SK-N-MC (cell line): ENCODE measurements around the gene RNF123.
A peak's percentile ranks its signal among the peaks of the same experiment; 100 is the strongest.

Source experiments
- DNase-seq: peaks from one replicate; pipeline ENCODE4 v3.0.0-alpha.2; 2011; ENCODE audit warnings: low read depth, low spot score
- H3K27ac ChIP-seq: fragments of 200-600 bp; sonication (generic); 2 replicates; pipeline ENCODE4 v1.5.1; 2016; ENCODE audit warnings: mixed run types
- H3K36me3 ChIP-seq: fragments of 200-600 bp; sonication (generic); 2 replicates; pipeline ENCODE4 v1.6.1; 2017; ENCODE audit warnings: antibody characterized with exemption, low read length, mixed read lengths; ENCODE audit not compliant: insufficient read depth
- H3K4me3 ChIP-seq: fragments of 200-600 bp; sonication (generic); 2 replicates; pipeline ENCODE4 v1.5.1; 2016
- H3K9ac ChIP-seq: fragments of 200-600 bp; sonication (generic); 2 replicates; pipeline ENCODE4 v1.8.0; 2017; ENCODE audit warnings: mixed run types, mixed read lengths; ENCODE audit not compliant: insufficient read length
- H3K9me3 ChIP-seq: fragments of 200-600 bp; sonication (generic); 2 replicates; pipeline ENCODE4 v1.6.1; 2017; ENCODE audit warnings: low read depth, mild to moderate bottlenecking, antibody characterized with exemption, low read length, moderate library complexity, mixed read lengths
- EZH2 ChIP-seq: fragments of 200-600 bp; sonication (generic); IDR thresholded peaks from one replicate; pipeline ENCODE4 v1.6.1; 2017; ENCODE audit warnings: antibody characterized with exemption
- FOXP2 ChIP-seq: optimal IDR thresholded peaks from 2 replicates; pipeline ENCODE3; 2011; ENCODE audit warnings: mild to moderate bottlenecking, moderate library complexity; ENCODE audit not compliant: insufficient read depth; ENCODE audit errors: extremely low read length, control extremely low read depth
- POLR2AphosphoS5 ChIP-seq: IDR thresholded peaks from 2 replicates; pipeline ENCODE4 v1.6.1; 2012; ENCODE audit warnings: mild to moderate bottlenecking, low read depth, low read length, borderline replicate concordance

The RNF123 gene

GRCh38 chr3:49718858-49719213, 29.5 kb downstream of the RNF123 start:
- no peak overlapping the region for H3K9ac ChIP-seq
- no peak for DNase-seq
- H3K9me3 ChIP-seq, result no peaks in the 10 kb centered on the region
- H3K27ac ChIP-seq, result no peak overlapping the region
- TF ChIP-seq EZH2 (no peak), FOXP2 (no peak), POLR2AphosphoS5 (no peak)
- no peaks in the 10 kb centered on the region; the same call in 1 of the 2 replicates for H3K36me3 ChIP-seq
- peak overlapping the region; percentile 66 for H3K4me3 ChIP-seq

- TF ChIP-seq POLR2AphosphoS5 (peak; percentile 82), FOXP2 (no peak)
- no peaks in the 10 kb centered on the region for H3K9me3 ChIP-seq
- peak within 1 kb of the TSS; percentile 66 for H3K4me3 ChIP-seq
- peak; percentile 20 for DNase-seq
- no peak within 1 kb of the TSS for H3K9ac ChIP-seq
- no peaks in the 10 kb centered on the region; the same call in 1 of the 2 replicates for H3K36me3 ChIP-seq
- H3K27ac ChIP-seq, result no peak within 1 kb of the TSS
Observed at GRCh38 chr3:49719214-49719884, 30.0 kb downstream of the RNF123 start, which contains the start of gene AMIGO3. TSS of gene AMIGO3 (minus strand) at chr3:49719684. CDS start at chr3:49719465, 219 bp downstream.

DNA sequence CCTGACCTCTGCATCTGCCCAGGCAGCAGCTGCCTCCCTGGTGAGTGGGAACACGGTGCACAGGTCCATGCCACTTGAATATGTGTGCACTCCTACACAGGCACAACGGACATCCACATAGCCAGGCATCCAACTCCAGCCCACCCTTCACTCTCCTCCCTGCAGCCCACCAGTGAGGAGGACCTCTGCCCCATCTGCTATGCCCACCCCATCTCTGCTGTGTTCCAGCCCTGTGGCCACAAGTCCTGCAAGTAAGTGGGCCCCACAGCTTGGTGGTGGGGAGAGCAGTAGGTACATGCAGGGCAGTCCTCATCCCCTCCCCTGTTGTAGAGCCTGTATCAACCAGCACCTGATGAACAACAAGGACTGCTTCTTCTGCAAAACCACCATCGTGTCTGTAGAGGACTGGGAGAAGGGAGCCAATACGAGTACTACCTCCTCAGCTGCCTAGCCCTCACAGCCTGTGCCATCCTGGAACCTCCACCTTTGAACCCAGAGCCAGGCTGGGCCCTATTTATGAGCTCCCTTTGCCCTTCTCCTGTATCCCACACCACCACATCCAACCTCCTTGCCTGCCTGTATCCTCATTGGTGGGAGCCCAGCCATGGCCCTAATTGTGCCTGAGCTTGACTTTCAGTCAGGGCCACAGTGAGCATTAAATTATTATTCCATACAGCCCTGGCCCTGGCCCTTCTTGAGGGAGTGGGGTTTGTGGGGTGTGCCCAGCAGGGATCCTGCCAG, 31.7 kb downstream of the RNF123 start:
- DNase-seq, result no peak
- no peak overlapping the region for H3K27ac ChIP-seq
- TF ChIP-seq EZH2, result no peak
- peak; percentile 13; the same call in 1 of the 2 replicates for TF ChIP-seq POLR2AphosphoS5
- no peaks in the 10 kb centered on the region; the same call in 1 of the 2 replicates for H3K36me3 ChIP-seq
- H3K4me3 ChIP-seq, result no peak overlapping the region
- H3K9ac ChIP-seq, result no peak overlapping the region
- no peaks in the 10 kb centered on the region for H3K9me3 ChIP-seq

DNA sequence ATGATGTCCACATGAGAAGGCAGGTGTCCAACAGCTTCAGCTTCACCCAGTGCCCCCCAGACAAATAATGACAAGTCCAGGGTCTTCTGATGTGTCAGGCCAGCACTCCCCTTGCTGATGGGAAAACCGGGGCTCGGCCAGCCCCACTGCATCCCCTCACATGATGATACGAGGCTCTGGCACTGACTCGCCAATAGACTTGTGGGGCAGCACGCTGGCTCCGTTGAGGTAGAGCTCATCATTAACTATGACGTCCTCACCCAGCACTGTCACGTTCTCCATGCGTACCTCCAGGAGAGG, 32.2 kb downstream of the RNF123 start:
- DNase-seq, result no peak
- H3K9me3 ChIP-seq, result no peaks in the 10 kb centered on the region
- H3K4me3 ChIP-seq, result no peak overlapping the region
- TF ChIP-seq FOXP2 (no peak), EZH2 (no peak), POLR2AphosphoS5 (no peak)
- no peak overlapping the region for H3K9ac ChIP-seq
- no peak overlapping the region for H3K27ac ChIP-seq
- no peaks in the 10 kb centered on the region; the same call in 1 of the 2 replicates for H3K36me3 ChIP-seq

GRCh38 chr3:49721896-49722781, 32.8 kb downstream of the RNF123 start:
- DNase-seq, result no peak
- no peak overlapping the region for H3K9ac ChIP-seq
- no peak overlapping the region for H3K4me3 ChIP-seq
- no peaks in the 10 kb centered on the region for H3K9me3 ChIP-seq
- no peaks in the 10 kb centered on the region; the same call in 1 of the 2 replicates for H3K36me3 ChIP-seq
- no peak overlapping the region for H3K27ac ChIP-seq
- TF ChIP-seq FOXP2, result no peak
- TF ChIP-seq EZH2, result no peak
- TF ChIP-seq POLR2AphosphoS5, result no peak

DNA sequence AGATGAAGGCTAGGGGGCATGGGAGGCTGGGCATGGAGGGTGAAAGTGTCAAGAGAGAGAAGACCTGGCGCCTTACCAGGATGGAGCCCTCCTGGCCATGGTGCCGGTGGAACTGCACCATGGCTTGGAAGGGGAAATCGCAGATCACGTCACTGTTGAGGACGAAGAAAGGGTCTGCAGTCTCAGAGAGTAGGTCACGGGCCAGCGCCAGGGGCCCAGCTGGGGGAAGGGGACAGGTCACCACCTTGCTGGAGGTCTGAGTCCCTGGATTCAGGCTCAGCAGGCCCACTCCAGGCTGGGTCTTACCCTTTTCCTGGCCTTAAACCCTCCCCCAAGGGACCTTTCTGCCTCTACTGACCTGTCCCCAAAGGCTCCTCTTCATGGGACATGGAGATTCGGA, 33.5 kb downstream of the RNF123 start:
- Histone ChIP-seq H3K9ac (peak overlapping the region; percentile 86), H3K27ac (no peak overlapping the region), H3K4me3 (peak overlapping the region; percentile 84), H3K9me3 (no peaks in the 10 kb centered on the region), H3K36me3 (no peaks in the 10 kb centered on the region; the same call in 1 of the 2 replicates)
- no peak for DNase-seq
- no peak for TF ChIP-seq EZH2
- no peak for TF ChIP-seq FOXP2
- no peak for TF ChIP-seq POLR2AphosphoS5

DNA sequence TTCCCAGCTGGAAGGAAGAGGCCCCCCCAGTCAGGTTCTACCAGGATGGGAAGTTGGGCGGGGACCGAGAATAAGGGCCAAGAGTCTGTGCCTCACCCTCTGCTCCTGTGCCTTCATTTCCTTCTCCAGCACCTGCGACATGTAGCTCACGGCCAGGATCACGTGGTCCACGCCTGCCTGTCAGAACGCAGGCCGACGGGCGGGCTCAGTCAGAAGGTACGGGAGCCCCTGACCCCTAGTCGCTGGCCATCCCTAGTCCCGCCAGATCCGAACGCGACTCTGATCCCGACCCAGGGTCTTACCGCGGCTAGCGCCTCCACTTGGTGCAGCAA, 33.9 kb downstream of the RNF123 start:
- no peaks in the 10 kb centered on the region; the same call in 1 of the 2 replicates for H3K36me3 ChIP-seq
- no peak for TF ChIP-seq EZH2
- no peak for DNase-seq

GRCh38 chr3:49723628-49724551, 34.5 kb downstream of the RNF123 start, which contains the start of gene GMPPB:
TSS of gene GMPPB (minus strand) at chr3:49723951. CDS start at chr3:49723726, 225 bp downstream.
- Histone ChIP-seq H3K4me3 (peak within 1 kb of the TSS; percentile 84), H3K9me3 (no peaks in the 10 kb centered on the region), H3K9ac (peak within 1 kb of the TSS; percentile 86), H3K27ac (peak within 1 kb of the TSS; percentile 36; the same call in 1 of the 2 replicates), H3K36me3 (no peaks in the 10 kb centered on the region; the same call in 1 of the 2 replicates)
- TF ChIP-seq FOXP2 (no peak), POLR2AphosphoS5 (peak; percentile 73)
- DNase-seq, result no peak

More for the DNA sequence above, 33.9 kb downstream of the RNF123 start:
- H3K4me3 ChIP-seq, result peak overlapping the region; percentile 84
- H3K9me3 ChIP-seq, result no peaks in the 10 kb centered on the region
- peak overlapping the region; percentile 86 for H3K9ac ChIP-seq
- no peak overlapping the region; the same call in 1 of the 2 replicates for H3K27ac ChIP-seq
